NCI-H2081 (cell line): ENCODE data around the gene MEGF8.
A peak's percentile ranks its signal among the peaks of the same experiment; 100 is the strongest.

ENCODE experiments used
- DNase-seq, 2 experiments: peaks; one replicate each; lab custom pipeline; 2025; lab: John Stamatoyannopoulos, UW

MEGF8 gene

DNA sequence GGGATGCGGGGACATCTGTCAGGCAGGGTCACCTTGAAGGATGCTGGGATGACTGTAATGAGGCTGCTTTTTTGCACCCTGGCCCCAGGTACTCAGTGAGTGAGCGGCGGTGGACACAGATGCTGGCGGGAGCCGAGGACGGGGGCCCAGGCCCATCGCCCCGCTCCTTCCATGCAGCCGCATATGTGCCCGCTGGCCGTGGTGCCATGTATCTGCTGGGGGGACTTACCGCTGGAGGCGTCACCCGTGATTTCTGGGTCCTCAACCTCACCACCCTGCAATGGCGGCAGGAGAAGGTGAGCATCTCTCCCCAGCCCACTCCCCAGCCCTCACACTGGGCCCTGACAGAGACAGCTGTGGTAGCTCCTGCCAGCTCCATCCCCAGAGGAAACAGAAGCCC lies 31.3 kb downstream of the MEGF8 start:
- DNase-seq = no peak

DNA sequence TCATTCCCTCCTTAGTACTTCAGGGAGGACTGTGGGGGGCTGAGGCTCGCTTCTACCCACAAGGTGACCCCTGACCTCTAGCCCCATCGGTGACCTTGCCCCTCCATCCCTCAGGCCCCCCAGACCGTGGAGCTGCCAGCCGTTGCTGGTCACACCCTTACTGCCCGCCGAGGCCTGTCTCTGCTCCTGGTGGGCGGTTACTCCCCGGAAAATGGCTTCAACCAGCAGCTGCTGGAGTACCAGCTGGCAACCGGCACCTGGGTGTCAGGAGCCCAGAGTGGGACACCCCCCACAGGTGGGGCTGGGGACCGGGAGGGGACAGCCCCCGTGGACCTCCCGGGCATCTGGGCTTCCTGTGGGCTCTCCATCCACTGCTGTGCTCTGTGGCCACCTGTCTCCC lies 31.9 kb downstream of the MEGF8 start:
- DNase-seq = no peak

DNA sequence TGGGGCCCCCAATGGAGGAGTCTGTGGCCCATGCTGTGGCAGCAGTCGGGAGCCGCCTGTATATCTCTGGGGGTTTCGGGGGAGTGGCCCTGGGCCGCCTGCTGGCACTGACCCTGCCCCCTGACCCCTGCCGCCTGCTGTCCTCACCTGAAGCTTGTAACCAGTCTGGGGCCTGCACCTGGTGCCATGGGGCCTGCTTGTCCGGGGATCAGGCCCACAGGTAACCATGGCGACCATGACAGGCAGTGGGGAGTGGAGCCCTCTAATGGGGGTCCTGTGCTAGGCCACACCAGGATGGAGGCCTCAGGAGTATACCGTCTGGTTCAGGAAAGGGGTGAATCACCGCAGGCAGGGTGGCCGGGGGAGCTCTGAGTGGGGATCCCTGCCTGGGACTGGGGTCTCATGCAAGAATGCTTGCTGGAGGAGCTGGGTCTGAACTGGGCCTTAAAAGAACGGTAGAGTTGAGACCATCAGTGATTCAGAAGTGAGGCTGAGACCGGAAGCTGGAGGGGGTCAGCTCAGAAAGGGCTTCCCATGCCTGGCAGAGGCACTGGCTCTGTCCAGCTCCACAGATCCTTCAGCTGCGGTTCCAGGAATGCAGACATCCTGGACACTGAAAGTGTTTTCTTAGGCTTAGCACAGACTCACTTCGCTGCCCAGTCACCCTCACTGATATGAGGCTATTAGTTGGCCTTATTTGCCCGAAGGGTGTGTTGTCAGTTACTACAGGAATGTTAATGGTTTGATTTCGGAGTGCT lies 35.5 kb downstream of the MEGF8 start:
- no peak for DNase-seq

DNA sequence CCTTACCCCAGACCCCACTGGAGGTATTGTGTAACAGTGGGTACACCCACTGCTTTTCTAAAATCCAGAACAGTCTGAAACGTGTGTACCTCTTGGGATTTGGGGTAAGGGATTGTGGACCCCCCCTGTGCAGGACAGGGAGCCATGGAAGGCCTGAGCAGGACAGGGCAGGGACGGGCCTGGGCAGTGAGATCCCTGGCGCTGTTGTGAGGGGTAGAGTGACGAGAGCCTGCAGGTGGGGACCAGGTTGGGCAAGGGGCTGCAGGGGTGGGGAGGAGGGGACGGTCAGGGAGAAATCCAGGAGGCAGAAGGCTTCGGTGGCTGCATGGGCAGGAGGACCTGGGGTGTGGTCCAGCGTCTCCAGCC lies 36.1 kb downstream of the MEGF8 start:
- DNase-seq = no peak

DNA sequence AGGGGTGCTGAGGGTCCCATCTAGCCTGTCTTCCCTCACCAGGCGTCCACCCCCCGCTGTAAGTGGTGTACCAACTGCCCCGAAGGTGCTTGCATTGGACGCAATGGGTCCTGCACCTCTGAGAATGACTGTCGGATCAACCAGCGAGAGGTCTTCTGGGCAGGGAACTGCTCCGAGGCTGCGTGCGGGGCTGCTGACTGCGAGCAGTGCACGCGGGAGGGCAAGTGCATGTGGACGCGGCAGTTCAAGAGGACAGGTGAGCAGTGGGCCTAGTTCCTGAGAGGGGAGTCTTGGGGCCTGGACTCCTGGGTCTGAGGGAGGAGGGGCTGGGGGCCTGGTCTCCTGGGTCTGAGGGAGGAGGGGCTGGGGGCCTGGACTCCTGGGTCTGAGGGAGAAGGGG lies 36.9 kb downstream of the MEGF8 start:
- no peak for DNase-seq

DNA sequence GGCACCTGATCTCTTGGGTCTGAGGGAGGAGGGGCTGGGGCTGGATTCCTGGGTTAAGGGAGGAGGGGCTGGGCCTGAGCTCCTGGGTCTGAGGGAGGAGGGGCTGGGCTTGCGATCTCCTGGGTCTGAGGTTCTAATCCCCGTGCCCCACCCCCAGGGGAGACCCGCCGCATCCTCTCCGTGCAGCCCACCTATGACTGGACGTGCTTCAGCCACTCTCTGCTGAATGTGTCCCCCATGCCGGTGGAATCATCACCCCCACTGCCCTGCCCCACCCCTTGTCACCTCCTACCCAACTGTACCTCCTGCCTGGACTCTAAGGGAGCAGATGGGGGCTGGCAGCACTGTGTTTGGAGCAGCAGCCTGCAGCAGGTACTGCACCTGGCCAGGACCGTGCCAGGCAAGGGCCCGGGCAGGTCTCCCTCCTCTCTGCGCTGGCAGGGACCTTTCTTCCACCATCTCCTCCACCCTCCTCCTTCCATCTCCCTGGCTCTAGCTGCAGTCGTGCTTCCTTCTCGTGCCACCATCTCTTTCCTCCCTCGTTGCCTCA lies 37.5 kb downstream of the MEGF8 start:
- no peak for DNase-seq

DNA sequence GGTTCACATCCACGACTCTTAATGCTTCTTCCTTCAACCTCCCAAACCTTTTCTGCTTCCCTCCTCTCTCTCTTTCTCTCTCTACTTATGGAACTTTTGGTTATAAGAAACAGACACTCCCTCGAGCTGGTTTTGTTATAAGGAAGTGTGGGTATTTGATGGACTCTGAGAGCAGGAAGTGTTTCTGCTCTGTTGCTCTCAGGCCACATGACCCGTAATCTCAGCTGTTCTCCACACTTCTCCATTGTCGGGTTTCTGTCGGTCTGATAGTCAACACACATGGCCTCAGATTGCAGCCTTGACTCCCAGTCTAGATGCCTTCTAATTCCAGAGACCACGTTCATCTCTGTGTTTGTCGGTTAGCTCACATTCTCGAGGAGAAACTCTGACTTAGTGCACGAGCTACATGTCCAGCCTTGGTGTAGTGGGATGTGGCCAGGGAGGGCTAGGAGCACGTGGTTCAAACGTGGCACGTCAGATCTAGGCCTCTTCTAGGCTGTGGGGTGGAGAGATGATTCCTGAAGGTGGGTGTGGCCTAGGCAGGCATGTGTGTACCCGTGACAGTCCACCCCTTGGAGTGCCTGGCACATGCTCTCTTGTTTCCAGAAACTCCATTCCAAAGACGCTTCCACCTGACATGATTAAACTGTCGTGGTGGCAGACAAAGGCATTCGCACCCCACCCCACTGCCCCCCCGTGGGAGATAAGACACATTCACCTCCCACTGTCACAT lies 38.3 kb downstream of the MEGF8 start:
- no peak for DNase-seq

DNA sequence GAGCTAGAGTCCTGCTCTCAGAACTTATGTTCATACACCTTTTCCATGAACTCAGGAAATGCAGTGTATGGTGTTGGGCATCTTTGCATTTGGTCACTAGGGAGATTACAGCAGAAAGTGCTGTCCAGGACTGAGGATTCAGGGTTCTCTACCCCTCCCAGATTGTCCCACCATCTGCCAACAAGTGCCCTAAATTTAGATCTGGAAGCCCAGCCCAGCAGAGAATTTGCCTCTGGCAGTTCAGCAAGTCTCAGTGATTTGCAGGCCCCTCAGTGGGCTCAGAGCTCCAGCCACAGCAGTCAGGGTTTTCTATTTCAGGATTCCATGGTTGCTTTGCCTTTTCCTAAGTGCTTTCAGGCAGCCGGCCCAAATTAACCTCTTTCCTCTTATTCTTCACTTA lies 41.2 kb downstream of the MEGF8 start:
- DNase-seq = no peak

DNA sequence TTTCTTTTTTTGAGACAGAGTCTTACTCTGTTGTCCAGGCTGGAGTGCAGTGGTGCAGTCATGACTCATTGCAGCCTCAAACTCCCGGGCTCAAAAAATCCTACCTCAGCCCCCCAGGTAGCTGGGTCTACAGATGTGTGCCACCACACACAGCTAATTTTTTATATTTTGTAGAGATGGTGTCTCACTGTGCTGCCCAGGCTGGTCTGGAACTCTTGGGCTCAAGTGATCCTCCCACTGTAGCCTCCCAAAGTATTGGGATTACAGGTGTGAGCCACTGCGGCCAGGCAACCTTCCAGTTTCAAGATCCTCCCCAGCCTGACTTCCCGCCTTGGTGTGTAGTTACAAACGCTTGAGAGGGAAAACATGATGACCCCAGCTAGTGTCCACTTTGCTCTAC lies 42.5 kb downstream of the MEGF8 start:
- DNase-seq = no peak

DNA sequence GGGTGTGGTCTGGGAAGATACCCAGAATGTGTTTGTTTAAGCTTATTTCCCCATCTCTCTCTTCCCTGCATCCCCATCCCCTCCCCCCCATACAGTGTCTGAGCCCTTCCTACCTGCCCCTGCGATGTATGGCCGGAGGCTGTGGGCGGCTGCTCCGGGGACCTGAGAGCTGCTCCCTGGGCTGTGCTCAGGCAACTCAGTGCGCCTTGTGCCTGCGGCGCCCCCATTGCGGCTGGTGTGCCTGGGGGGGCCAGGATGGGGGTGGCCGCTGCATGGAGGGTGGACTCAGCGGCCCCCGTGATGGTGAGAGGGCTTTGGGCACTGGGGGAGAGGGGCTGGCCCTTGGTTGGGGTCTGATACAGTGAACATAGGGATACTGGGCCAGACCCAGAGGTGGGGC lies 42.9 kb downstream of the MEGF8 start:
- DNase-seq = no peak

DNA sequence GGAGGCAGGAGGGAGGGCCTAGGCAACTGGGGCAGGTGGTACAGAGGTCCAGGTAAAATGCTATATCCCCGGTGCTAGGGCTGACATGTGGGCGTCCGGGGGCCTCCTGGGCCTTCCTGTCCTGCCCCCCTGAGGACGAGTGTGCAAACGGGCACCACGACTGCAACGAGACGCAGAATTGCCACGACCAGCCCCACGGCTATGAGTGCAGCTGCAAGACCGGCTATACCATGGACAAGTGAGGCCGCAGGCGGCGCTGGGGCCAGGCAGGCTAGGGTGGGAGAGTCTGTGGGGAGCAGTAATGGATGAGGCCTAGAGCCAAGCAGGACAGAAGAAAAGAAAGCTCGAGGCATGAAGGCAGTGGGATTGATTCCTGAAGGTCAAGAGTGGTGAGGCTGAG lies 43.3 kb downstream of the MEGF8 start:
- DNase-seq = no peak

DNA sequence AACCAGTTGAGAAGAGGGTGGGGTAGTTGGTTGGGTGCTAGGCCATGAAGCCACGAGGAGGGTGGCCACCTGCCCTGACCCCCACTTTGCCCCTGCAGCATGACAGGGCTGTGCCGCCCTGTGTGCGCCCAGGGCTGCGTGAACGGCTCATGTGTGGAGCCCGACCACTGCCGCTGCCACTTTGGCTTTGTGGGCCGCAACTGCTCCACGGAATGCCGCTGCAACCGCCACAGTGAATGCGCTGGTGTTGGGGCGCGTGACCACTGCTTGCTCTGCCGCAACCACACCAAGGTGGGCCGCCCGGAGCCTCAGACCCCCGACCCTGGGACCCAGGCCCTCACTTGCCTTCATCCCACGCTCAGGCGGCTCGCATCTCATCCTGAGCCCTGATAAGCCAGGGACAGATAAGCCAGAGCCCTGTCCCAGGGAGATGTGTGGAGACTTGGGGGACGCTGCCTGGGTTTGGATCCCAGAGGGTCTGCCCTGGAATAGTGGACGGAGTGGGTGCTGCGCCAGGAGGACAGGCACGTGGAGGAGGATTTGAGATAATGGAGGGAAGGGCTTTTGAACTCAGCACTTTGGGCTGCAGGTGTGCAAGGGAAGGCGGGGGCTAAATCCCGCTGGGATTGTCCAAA lies 44.1 kb downstream of the MEGF8 start:
- DNase-seq = no peak

DNA sequence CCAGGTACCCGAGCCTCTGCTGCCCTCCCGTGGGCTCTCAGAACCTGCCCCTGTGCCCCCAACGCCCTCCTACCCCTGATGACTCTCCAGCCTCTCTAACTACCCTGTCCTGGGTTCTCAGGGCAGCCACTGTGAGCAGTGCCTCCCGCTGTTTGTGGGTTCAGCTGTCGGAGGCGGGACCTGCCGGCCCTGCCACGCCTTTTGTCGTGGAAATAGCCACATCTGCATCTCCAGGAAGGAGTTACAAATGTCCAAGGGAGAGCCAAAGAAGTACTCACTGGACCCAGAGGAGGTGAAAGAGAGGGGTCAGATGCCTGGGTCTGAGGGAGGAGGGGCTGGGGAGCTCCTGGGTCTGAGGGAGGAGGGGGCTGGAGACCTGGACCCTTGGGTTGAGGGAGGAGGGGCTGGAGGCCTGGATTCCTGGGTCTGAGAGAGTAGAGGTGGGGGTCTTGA lies 44.7 kb downstream of the MEGF8 start:
- peak in 1 of 2 experiments; percentile 34 for DNase-seq

DNA sequence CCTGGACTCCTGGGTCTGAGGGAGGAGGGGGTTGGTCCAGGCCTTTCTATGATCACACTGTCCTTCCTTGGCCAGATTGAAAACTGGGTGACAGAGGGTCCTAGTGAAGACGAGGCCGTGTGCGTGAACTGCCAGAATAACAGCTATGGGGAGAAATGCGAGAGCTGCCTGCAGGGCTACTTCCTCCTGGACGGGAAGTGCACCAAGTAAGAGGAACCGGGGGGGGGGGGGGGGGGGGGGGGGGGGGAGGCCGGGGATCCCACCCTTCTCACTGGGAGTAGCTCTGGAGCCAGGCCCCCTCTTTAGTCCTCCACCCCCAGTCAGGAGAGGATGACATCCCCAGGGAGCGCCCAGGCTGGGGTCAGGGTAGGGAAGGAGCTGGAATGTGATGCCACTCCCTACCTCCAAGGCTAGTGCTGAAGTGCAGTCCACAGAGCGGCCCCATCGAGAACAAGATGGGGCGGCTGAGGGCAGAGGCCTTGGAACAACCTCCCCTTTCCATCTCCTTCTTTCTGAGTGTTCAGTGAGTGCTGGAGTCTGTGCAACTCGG lies 45.3 kb downstream of the MEGF8 start:
- no peak for DNase-seq

DNA sequence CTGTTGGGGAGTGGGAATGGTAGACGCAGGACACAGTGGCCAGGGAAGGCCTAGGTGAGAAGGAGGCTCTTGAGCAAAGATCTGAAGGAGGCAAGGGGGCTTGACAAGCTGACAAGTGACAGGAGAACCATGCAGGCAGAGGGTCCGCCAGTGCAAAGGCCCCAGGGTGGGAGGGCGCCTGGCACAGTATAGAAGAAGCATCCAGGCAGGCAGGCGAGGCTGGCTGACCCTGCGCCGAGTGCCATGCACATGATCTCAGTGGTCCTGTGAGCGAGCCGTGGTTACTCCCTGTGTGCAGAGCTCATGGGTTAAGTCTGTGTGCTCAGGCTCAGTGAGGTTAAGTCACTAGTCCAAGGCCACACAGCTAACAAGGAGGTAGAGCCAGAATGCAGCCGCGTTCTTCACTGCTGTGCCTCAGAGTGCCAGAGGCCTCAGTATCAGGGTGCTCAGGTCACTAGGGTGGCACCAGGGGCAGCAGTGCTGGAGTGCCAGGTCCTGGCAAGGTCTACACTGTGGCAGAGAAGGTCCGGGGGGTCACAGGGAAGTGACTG lies 49.5 kb downstream of the MEGF8 start:
- DNase-seq = no peak

DNA sequence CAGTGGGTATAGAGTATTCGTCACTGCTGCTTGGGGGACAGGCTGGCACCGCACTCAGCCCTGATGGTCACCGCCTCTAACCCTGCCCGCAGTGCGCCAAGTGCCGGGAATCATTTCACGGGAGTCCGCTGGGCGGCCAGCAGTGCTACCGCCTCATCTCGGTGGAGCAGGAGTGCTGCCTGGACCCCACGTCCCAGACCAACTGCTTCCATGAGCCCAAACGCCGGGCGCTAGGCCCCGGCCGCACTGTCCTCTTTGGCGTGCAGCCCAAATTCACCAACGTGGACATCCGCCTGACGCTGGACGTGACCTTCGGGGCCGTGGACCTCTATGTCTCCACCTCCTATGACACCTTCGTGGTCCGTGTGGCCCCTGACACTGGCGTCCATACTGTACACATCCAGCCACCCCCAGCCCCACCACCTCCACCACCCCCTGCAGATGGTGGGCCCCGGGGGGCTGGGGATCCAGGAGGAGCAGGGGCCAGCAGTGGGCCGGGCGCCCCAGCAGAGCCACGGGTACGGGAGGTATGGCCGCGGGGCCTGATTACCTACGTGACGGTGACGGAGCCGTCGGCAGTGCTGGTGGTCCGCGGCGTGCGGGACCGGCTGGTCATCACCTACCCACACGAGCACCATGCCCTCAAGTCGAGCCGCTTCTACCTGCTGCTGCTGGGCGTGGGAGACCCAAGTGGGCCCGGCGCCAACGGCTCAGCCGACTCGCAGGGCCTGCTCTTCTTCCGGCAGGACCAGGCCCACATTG lies 50.2 kb downstream of the MEGF8 start:
- no peak for DNase-seq

DNA sequence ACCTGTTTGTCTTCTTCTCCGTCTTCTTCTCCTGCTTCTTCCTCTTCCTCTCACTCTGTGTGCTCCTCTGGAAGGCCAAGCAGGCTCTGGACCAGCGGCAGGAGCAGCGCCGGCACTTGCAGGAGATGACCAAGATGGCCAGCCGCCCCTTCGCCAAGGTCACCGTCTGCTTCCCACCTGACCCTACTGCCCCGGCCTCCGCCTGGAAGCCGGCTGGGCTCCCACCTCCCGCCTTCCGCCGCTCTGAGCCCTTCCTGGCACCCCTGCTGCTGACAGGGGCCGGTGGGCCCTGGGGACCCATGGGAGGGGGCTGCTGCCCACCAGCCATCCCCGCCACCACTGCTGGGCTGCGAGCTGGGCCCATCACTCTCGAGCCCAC lies 50.7 kb downstream of the MEGF8 start:
- no peak for DNase-seq

DNA sequence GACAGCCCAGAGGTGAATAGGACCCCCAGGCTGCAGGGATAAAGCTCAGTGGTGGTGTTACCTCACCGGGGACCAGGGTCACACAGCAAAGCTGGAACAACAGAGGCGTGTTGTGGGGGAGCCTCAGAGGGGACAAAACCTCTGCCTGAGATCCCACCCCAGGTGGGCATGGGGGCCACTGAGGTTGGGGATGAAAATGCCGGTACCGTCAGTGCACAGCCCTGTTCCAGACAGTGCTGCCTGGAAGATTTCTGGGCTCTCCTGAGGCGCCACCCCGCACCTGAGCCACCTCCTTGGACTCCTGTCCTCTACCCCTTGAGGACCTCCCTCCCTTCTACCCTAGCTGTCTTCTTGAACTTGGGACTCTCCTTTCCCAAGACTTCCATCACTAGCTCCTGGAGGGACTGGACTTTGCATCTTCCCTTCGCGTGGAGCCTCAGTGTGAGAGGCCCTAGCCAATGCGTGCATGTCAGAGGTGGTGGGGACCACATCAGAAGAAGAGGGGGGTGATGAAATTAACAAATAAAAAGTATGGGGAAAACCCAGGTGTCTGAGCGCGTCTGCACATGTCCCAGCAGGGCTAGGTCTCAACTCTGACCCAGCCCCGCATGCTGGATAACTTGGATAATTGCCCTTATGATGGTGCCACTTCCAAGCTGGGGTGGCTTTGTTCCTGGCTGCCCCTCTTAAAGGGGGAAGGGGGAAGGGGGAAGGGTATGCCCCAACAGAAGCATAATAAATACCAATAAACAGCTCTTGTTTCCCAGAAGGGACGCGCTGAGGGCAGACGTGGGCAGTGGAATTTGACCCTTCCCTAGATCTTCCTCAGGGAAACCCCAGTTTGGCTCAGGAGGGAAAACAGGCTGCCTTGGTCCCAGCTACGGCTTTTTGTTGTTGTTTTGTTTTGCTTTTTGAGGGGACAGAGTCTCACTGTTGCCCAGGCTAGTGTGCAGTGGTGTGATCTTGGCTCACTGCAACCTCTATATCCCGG lies 53.1 kb downstream of the MEGF8 start:
- DNase-seq = no peak

DNA sequence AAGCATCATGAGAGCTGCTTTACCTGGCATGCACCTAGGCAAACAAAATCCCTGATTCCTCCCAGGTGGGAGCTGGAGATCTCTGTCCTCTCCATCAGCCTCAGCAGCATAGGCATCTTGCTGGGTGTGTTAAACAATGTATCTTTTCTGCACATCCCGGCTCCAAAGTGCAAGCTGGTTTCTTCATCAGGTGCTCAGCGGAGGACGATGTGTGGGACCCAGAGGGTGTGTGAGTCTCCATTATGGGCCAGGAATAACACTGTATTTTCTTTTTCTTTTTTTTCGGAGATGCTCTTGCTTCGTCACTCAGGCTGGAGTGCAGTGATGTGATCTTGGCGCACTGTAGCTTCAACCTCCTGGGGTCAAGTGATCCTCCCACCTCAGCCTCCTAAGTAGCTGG lies 54.7 kb downstream of the MEGF8 start:
- DNase-seq = no peak

DNA sequence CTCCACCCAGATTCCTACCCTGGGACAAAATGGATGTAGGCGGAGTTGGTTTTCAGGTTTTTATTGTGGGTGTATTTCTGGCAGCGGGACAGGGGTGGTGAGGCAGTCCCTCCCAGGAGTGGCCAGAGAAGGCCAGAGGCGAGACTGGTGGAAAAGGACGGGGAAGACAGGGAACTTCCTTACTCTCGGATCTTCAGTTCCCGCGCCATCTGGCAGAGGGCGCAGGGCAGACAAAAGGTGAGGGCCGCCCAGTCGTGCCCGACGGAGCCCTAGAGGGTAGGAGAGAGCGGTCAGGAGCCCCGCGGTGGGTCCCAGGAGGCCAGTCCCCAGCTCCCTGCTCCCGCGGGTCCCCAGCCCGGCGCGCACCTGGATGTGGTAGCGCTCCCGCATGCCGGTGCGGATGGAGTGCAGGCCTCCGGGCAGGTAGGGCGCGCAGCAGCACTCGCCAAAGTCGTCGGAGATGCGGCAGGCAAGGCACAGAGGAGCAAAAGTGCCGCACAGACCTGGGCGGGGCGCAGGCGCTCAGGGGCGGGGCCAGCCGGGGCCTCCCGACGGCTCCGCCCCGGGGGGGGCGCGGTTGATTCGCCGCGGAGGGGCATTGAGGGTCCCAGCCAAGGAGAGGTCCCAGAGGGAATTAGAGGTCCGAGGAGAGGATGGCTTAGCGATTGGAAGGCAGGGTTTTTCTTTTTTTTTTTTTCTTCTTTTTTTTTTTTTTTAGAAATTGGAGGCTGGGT lies 61.7 kb downstream of the MEGF8 start:
- DNase-seq = peak; percentile 59 to 63
